Small intestine (tissue), 7 donors: Measurements from ENCODE around the gene TTLL8. TPM values are rescaled to one million over a fixed set of nuclear protein-coding genes. Genes with fewer than 3 reads are reported as not detected.

Experiments
- DNase-seq, 2 donors: peaks; one replicate each; pipeline versions ENCODE4 v3.0.0 to v3.0.0-alpha.2; 2013
- FAIRE-seq: peaks from 2 replicates; lab custom pipeline; 2012; peaks lifted over from hg19 to GRCh38; lab: Jason Lieb, UNC
- H3K27ac ChIP-seq, 3 donors: one replicate each; pipeline ENCODE4 v1.5.1; 2013; ENCODE audit warnings: low read length in 2 of 3, mild to moderate bottlenecking in 2 of 3, control low read depth in 1 of 3, inconsistent platforms in 1 of 3, low read depth in 1 of 3, moderate library complexity in 1 of 3
- H3K27me3 ChIP-seq, 3 donors: one replicate each; pipeline ENCODE4 v1.6.1; 2013; ENCODE audit warnings: low read length in 3 of 3, inconsistent platforms in 1 of 3; ENCODE audit not compliant: control insufficient read depth in 3 of 3, insufficient read depth in 3 of 3
- H3K36me3 ChIP-seq, 3 donors: one replicate each; pipeline ENCODE4 v1.6.1; 2013; ENCODE audit warnings: low read length in 3 of 3, inconsistent platforms in 1 of 3, low read depth in 1 of 3, mild to moderate bottlenecking in 1 of 3, moderate library complexity in 1 of 3; ENCODE audit not compliant: control insufficient read depth in 3 of 3, insufficient read depth in 2 of 3
- H3K4me1 ChIP-seq, 3 donors: one replicate each; pipeline ENCODE4 v1.6.1; 2013; ENCODE audit warnings: low read length in 2 of 3, inconsistent platforms in 1 of 3, low read depth in 1 of 3, mild to moderate bottlenecking in 1 of 3, moderate library complexity in 1 of 3; ENCODE audit not compliant: control insufficient read depth in 3 of 3, insufficient read depth in 2 of 3
- H3K4me3 ChIP-seq, 3 donors: one replicate each; pipeline ENCODE4 v1.5.1; 2013; ENCODE audit warnings: low read length in 3 of 3, control low read depth in 1 of 3, inconsistent platforms in 1 of 3, low read depth in 1 of 3, mild to moderate bottlenecking in 1 of 3, moderate library complexity in 1 of 3
- H3K9me3 ChIP-seq, 2 donors: one replicate each; pipeline ENCODE4 v1.6.1; 2013; ENCODE audit warnings: low read depth in 1 of 2, low read length in 1 of 2; ENCODE audit not compliant: control insufficient read depth in 2 of 2, insufficient read depth in 1 of 2
- WGBS, 3 donors: extraction: QIAGEN DNeasy Blood & Tissue Kit; methylation state at CpG; one replicate each; pipeline ENCODE4 v1.1.7; 2013; 5-methylcytosine and 5-hydroxymethylcytosine counted together
- polyA plus RNA-seq, 4 donors: library from polyadenylated mRNA; stranded (reverse) in 3 of 4; unstranded in 1 of 4; fragments of 200-250 nt in 3 of 4; fragments of 120-200 nt in 1 of 4; gene quantifications; one replicate each; pipeline versions ENCODE4 v1.2.1 to v1.2.3, GENCODE V29; 2013
- donor health status: healthy with polysubstance abuse.
- donor health status: control.
- donor health status: control.
- donor health status: Bipolar disorder and iron deficiency.
- donor health status: healthy.

The TTLL8 gene
- polyA plus RNA-seq, 4 donors = not detected

- Histone ChIP-seq H3K4me3 (no peak overlapping the region), H3K9me3 (peaks cover 0 to 5% of the 10 kb centered on the region in 2 donors), H3K27ac (no peak overlapping the region), H3K36me3 (no peaks in the 10 kb centered on the region), H3K27me3 (peaks cover 19 to 49% (median 20%) of the 10 kb centered on the region in 3 donors), H3K4me1 (no peaks in the 10 kb centered on the region)
- no peak for FAIRE-seq
- DNase-seq = no peak
- WGBS, 3 donors = 54 to 78% (median 74%) methylated on average over 6 of the region's 6 CpGs
These were observed 40.3 kb downstream of the TTLL8 start for GRCh38 chr22:50017701-50018224.

- Histone ChIP-seq H3K4me1 (no peaks in the 10 kb centered on the region), H3K4me3 (no peak overlapping the region), H3K36me3 (no peaks in the 10 kb centered on the region), H3K27ac (no peak overlapping the region), H3K27me3 (peaks cover 19 to 56% (median 24%) of the 10 kb centered on the region in 3 donors), H3K9me3 (peaks cover 0 to 5% of the 10 kb centered on the region in 2 donors)
- DNase-seq (no peak), FAIRE-seq (no peak)
- WGBS, 3 donors = 61 to 76% (median 65%) methylated on average over 20 to 21 of the region's 21 CpGs
These were observed 41.0 kb downstream of the TTLL8 start for GRCh38 chr22:50016988-50017700.

- FAIRE-seq (no peak), DNase-seq (no peak)
- Histone ChIP-seq H3K36me3 (no peaks in the 10 kb centered on the region), H3K4me1 (no peaks in the 10 kb centered on the region), H3K27me3 (peaks cover 19 to 63% (median 24%) of the 10 kb centered on the region in 3 donors), H3K4me3 (no peak overlapping the region), H3K9me3 (peaks cover 0 to 5% of the 10 kb centered on the region in 2 donors), H3K27ac (no peak overlapping the region)
- 78 to 86% (median 85%) methylated on average over 20 of the region's 20 CpGs for WGBS, 3 donors
These were observed 41.6 kb downstream of the TTLL8 start for GRCh38 chr22:50016308-50016987.

- Histone ChIP-seq H3K4me3 (no peak overlapping the region), H3K27me3 (peaks cover 19 to 69% (median 24%) of the 10 kb centered on the region in 3 donors), H3K9me3 (peaks cover 0 to 5% of the 10 kb centered on the region in 2 donors), H3K36me3 (no peaks in the 10 kb centered on the region), H3K4me1 (no peaks in the 10 kb centered on the region), H3K27ac (no peak overlapping the region)
- FAIRE-seq = no peak
- 38 to 55% (median 45%) methylated on average over 17 to 30 of the region's 30 CpGs for WGBS, 3 donors
- DNase-seq = no peak
These were observed 42.4 kb downstream of the TTLL8 start for GRCh38 chr22:50015451-50016307.

GRCh38 chr22:50014655-50015401 lies 43.3 kb downstream of the TTLL8 start:
- peaks cover 0 to 3% (median 0%) of the 10 kb centered on the region in 3 donors for H3K4me1 ChIP-seq
- H3K27ac ChIP-seq = no peak overlapping the region
- no peaks in the 10 kb centered on the region for H3K36me3 ChIP-seq
- 2 to 5% (median 4%) methylated on average over 63 to 91 of the region's 91 CpGs for WGBS, 3 donors
- H3K4me3 ChIP-seq = no peak overlapping the region
- H3K9me3 ChIP-seq = peaks cover 0 to 5% of the 10 kb centered on the region in 2 donors
- DNase-seq (no peak), FAIRE-seq (no peak)
- H3K27me3 ChIP-seq = peaks cover 24 to 76% (median 30%) of the 10 kb centered on the region in 3 donors

- peaks cover 24 to 78% (median 30%) of the 10 kb centered on the region in 3 donors for H3K27me3 ChIP-seq
- no peak overlapping the region for H3K4me3 ChIP-seq
- H3K4me1 ChIP-seq = peaks cover 0 to 3% (median 0%) of the 10 kb centered on the region in 3 donors
- H3K27ac ChIP-seq = no peak overlapping the region
- no peak for FAIRE-seq
- no peak for DNase-seq
- H3K36me3 ChIP-seq = no peaks in the 10 kb centered on the region
- 28 to 63% (median 45%) methylated on average over 16 of the region's 16 CpGs for WGBS, 3 donors
- H3K9me3 ChIP-seq = no peaks in the 10 kb centered on the region
These were observed 44.0 kb downstream of the TTLL8 start for GRCh38 chr22:50014053-50014501.

- no peaks in the 10 kb centered on the region for H3K9me3 ChIP-seq
- no peak for FAIRE-seq
- peak in 1 of 2 donors; percentile 45 for DNase-seq
- no peaks in the 10 kb centered on the region for H3K36me3 ChIP-seq
- no peak within 1 kb of the TSS for H3K27ac ChIP-seq
- peaks cover 24 to 71% (median 29%) of the 10 kb centered on the region in 3 donors for H3K27me3 ChIP-seq
- H3K4me1 ChIP-seq = peaks cover 0 to 3% (median 0%) of the 10 kb centered on the region in 3 donors
- H3K4me3 ChIP-seq = no peak within 1 kb of the TSS
- WGBS, 3 donors = 29 to 58% (median 53%) methylated on average over 25 to 29 of the region's 29 CpGs
These were observed 45.6 kb downstream of the TTLL8 start, which contains the start of gene IL17REL for GRCh38 chr22:50012211-50013181. IL17REL (minus strand) TSS chr22:50012765; CDS start chr22:50012646, 119 bp downstream.
